Kidney capillary endothelial cell (primary cell): ENCODE measurements around the gene AGPAT2.

ENCODE experiments used
- DNase-seq: peaks from one replicate; pipeline ENCODE4 v3.0.0-alpha.2; 2018; ENCODE audit warnings: low spot score

AGPAT2 gene

GRCh38 chr9:136625101-136626065 is 61.9 kb downstream of the AGPAT2 start:
- DNase-seq, result peak; percentile 45

GRCh38 chr9:136624184-136624951 is 62.9 kb downstream of the AGPAT2 start:
- no peak for DNase-seq

GRCh38 chr9:136623842-136624183 is 63.4 kb downstream of the AGPAT2 start:
- no peak for DNase-seq
